Hematopoietic multipotent progenitor cell treated with erythropoietin and hydrocortisone succinate and interleukin-3 and kit ligand, for 6 days (in vitro differentiated cells): ENCODE data around the gene CLGN.
A peak's percentile ranks its signal among the peaks of the same experiment; 100 is the strongest.

Source experiments
- DNase-seq: peaks from one replicate; pipeline ENCODE4 v3.0.0-alpha.2; 2015

Gene CLGN

DNA sequence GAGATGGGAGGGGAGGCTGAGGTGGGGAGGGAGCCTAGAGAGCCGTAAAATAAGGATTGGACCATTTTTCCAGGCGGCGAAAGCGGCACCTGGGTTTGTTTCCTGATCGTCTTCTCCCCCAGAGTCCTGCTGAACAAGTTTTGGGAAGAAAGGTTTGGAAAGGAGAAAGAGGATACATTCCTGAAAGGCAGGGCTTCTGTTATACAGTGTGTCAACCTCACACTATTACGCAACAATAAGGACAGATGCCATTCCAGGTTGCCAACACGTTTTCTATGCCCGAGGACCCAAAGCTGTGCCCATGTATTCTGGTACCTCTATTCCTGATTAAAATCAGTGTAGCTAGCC, 53.3 kb downstream of the CLGN start:
- DNase-seq, result peak; percentile 17

GRCh38 chr4:140373328-140374129, 53.9 kb downstream of the CLGN start, which contains the start of gene SCOC:
SCOC (plus strand) TSS chr4:140373646; CDS start chr4:140379171, 5,525 bp downstream.
- peak; percentile 99 for DNase-seq

DNA sequence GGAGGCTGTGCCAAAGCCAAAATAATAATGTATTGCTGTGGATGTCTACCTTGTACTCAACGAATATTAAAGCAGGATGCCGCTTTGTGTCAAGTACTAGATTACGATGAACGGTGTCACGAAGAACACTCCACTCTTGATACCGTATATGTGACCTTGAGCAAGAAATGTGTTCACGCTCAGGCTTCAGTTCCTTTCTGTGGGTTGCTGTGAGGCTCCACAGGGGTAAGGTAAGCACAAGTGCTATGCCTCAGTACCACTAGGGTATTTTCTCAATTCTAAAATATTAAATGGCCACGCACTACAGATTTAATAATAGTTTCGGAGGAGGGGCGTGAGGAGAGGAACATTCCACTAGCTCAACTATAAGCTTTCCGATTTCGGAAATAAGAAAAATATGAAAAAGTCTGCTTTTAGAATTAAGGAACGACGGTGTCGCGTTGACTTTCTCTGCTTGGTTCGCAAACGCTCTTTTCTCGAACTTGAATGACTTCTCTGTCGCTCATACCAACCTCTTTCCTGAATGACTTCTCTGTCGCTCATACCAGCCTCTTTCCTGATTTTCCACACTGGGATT, 54.6 kb downstream of the CLGN start:
- DNase-seq, result peak; percentile 69

GRCh38 chr4:140368686-140369085, 58.8 kb downstream of the CLGN start:
- no peak for DNase-seq

DNA sequence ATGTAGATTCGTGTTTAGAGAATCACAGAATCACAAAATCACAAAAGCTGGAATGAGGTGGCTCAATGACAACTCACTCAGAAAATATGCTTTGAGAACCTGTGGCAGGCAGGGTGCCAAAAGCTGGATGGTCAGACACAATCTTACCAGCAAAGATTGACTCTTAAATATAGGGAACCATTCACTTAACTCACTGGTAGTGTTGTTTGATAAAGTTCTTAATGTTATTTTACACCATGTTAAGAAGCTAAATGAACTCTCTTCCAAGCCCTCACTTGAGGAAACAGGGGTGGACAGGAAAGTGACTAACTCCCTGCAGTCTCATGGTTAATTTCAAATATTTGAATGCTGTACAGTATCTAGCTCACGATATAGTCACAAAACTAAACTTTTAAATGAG, 59.7 kb downstream of the CLGN start:
- DNase-seq, result no peak

DNA sequence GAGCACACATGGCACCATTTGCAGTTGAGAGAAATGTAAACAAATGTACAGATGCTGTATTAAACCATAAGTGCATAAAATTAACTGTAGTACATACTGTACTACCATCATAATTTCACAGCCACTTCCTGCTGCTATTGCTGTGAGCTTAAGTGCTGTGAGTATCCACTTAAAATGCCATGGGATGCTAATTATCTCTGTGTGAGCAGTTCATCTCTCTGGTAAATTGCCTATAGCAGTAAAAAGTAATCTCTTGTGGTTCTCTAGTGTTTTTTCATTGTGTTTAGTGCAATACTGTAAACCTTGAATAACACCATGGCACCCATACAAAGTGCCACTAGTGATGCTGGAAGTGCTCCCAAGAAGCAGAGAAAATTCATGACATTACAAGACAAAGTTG, 63.9 kb downstream of the CLGN start:
- DNase-seq, result no peak

DNA sequence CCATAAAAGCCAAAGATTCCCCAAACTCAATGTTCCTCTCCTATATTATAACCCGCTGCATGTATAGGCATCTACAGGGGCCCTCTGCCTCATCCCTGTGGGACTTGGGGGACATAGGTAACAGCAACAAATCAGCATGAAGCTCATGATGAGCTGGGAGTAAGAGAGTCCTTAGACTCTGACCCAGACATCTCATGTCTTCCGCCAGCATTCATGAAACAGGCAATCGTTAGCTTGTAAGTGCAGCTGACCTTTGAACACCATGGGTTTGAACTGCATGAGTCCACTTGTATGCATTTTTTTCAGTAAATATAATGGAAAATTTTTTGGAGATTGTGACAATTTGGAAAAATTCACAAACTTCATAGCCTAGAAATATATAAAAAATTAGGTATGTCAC, 64.4 kb downstream of the CLGN start:
- DNase-seq, result no peak

DNA sequence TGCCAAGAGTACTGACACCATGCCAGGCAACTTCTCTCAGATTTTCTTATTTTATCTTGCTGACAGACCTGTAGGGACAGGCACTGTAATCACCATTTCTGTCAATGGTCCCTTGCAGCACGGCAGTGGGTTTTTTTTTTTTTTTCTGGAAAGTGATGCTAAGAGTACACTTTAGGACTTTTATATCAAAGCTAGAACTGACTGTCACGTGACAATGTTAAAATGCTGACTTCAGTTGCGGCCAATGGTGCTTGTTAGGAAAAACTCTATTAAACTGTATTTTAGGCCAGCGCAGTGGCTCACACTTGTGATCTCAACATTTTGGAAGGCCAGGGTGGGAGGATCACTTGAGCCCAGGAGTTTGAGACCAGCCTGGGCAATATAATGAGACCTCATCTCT, 66.3 kb downstream of the CLGN start:
- DNase-seq, result no peak

DNA sequence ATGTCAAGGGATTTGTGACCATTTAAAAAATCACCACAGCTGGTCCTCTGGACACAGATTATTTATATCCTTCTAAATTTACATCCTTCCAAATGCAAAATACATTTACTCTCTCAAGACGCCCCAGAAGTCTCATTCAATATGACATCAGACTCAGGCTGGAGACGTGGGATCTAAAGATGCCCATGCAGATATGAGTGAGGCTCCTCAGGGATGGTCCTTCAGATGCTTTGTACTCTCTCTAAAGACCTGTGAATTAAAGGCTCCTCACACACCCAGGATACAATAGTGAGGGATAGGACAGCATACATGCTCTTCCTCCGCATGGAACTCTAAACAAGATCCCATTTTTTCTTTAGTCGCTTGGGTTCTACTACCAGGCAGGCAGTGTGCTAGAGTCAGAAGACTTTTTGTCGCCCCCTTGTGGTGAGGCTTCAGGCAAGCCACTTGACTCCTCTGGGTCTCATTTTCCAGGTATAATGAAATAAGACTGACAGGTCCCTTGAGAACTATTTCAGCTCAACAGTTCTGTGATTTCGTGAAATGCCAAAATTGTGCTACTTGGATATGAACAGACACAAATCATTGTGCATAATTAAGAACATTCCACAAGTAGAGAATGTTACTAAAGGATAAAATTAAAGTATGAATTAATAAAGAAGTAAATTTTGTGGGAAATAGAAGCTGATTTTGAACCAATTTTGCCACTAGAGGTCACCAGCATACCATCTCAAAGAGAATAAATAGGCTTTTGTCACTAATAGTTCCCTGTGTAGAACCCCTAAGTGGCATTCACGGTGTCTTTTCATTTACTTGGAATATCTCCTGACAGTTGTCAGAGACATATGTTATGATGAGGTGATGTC, 67.7 kb downstream of the CLGN start:
- peak; percentile 97 for DNase-seq

DNA sequence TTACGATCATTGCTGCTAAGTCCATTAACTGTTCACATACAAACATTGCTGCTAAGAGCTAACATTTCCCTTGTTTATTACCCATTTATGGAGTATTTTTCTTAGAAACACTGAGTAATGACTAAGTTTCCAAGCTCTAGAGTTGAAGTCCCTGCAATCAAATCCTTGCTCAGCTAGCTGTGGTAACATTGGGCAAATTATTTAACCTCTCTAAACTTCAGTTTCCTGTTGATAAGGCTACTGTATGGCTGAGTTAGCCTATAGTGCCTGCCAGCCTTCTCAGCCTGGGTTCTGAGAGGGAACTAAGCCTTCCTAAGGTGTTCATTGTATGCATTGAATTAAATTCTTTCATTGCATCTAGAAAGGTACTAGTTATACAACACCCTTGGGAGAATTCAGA, 69.2 kb downstream of the CLGN start:
- DNase-seq, result peak; percentile 79

DNA sequence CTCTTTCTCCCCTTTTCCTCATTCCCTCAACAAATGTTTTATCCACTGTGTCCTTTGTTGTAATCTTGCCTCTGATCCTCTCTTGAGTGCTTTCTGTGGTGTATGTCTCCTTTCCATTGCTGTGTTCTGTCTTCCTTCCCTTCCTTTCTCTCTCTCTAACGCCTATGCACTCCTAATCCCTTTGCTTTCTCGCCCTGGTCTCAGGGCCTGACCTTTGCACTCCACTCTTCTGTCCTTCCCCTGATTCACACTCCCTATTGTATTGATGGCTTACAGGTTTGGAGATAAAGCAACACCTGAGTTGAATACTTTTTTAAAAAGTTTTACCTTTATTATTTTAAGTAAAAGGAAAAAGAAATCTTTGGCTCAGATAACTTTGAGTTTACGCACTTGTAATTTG, 69.6 kb downstream of the CLGN start:
- DNase-seq, result no peak

DNA sequence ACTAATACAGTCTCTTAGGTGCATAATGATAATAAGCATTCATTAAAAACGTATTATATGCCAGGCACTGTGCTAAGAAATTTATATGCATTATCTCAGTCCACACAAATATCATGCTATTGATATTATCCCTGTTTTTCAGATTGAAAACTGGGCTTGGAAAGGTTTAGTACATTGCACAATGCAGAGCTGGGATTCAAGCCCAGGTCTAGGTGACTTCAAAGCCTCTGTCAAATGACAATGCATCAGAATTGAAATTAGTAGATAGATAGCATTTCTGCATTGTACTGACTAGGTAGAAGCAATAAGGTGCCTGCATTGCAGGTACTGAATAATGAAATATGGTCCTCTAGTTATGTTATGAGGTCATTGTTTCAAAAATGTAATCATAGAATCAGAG, 72.2 kb downstream of the CLGN start:
- no peak for DNase-seq

DNA sequence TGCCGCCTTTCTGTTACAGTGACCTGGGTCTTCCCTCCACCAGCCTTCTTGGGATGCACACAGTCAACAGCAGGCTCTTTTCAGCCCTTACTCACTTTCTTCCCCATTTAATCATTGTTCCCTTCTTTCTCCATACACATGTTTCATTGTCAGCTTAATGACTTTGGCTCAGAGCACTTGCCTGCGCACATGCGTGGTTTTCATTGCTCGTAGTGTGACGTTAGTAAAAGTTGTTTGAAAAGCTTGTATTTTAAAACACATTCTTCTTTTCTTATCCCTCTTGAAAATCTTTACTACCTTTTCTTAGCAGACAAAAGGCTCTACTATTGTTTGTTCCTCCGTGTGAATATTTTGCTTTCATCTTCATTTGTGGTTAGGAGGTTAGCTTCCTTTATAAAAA, 73.7 kb downstream of the CLGN start:
- no peak for DNase-seq

DNA sequence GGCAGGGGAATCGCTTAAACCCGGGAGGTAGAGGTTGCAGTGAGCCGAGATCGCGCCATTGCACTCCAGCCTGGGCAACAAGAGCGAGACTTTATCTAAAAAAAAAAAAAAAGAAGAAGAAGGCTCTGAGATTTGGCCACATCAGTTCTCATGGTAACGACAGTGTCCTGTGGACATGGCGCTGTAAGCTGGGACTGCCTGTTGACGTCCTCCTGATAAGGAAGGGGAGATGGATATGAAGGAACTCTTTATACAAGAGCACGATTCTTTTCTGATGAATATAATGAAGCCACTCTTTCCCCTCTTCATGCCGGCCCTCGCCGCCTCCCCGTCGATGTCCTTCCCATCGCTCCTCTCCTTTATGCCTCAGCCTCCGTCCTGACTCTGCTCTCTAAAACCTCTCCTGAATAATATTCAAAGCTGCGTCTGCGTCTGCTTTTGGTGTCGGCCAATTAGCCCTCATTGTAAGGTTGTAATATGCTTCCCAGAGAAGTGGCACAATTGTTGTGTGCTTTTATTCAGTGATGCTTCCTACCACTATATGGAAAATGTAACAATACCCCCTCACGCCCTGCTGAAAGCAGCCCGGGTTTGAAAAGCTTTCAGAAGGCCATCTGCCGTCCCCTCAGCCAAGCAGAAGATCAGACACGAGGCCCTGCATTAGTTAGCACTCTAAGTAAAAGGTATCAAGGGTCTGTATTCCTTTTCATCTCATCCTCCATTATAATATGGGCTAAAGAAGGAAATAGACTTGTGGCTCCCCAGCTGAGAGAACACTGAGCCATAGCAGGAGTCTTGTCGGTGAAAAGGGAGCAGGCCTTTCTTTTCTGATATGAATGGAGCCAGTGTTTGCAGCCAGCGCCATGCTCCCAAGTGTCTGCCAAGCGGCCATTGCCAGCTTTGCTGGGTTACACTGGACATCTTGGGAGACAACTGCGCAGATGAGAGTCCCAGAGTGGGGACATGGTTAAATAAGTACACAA, 76.1 kb downstream of the CLGN start:
- DNase-seq, result no peak

- no peak for DNase-seq
Observed at GRCh38 chr4:140349816-140350215, 77.6 kb downstream of the CLGN start.

- DNase-seq, result no peak
Observed at GRCh38 chr4:140346136-140346535, 81.3 kb downstream of the CLGN start.

DNA sequence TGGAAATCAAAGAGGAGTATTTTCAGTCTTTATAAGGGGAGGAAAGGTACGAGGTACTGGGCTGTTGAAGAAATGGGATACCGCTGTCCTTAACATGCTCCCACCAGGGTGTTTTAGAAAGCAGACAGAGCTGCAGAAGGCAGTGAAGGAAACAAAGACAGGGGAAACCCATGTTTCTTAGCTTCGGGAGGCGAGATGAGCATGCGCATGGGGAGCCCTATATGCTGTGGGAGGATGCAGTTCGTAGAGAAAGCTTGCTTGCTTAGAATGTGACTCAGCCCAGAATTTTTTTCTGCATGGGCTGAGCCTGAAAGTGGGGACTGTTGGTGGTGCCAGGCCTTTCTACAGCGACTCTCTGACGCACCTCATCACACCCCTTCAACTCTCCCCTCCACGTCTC, 82.8 kb downstream of the CLGN start:
- no peak for DNase-seq

DNA sequence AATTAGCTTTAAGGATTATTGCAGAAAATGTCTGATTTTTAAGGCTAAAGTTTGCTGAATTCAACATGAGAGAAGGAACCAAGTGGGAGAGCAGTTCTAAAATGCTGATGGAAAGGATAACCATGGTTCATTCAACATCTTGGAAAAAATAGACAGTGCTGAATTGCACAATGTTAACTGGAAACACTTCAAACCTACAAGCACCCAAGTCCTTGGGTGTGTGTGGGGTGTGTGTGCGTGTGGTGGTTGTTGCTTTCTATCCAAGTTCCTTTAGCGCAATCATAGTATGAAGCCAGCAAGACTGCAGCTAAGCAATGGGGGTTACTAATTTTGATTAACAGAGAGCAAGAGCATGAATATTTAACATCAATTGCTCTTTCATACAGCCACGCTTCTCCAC, 83.3 kb downstream of the CLGN start:
- DNase-seq, result no peak

GRCh38 chr4:140343303-140343702, 84.1 kb downstream of the CLGN start:
- DNase-seq, result peak; percentile 55

DNA sequence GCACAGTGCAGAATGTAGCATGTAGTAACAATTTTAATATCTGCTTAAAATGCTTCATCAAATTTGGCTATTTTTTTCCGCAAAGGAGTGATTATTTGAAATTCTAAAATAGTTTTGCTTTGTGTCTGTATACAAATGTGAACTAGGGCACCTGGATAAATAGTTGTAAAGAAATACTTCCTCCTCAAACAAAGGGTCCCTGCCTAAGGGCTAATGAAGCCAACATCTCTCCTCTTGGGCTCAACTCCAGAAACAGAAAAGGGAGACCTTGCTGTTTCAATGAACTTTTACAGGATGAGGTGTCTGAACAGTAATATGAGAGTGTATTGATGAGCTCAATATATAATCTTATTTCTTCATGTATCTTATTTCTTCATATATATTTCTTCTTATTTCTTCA, 84.8 kb downstream of the CLGN start:
- no peak for DNase-seq
